Measurements from ENCODE around the gene CHSY1. TPM values are rescaled to one million over a fixed set of nuclear protein-coding genes. Genes with fewer than 3 reads are reported as not detected.
"Not testable (repeated sequence)": the region's sequence is repeated elsewhere in the genome, so short reads cannot be mapped to it uniquely, and the experiment has no call there.

CHSY1 gene
- polyA plus RNA-seq, 1 donor: 27.9 TPM

DNA sequence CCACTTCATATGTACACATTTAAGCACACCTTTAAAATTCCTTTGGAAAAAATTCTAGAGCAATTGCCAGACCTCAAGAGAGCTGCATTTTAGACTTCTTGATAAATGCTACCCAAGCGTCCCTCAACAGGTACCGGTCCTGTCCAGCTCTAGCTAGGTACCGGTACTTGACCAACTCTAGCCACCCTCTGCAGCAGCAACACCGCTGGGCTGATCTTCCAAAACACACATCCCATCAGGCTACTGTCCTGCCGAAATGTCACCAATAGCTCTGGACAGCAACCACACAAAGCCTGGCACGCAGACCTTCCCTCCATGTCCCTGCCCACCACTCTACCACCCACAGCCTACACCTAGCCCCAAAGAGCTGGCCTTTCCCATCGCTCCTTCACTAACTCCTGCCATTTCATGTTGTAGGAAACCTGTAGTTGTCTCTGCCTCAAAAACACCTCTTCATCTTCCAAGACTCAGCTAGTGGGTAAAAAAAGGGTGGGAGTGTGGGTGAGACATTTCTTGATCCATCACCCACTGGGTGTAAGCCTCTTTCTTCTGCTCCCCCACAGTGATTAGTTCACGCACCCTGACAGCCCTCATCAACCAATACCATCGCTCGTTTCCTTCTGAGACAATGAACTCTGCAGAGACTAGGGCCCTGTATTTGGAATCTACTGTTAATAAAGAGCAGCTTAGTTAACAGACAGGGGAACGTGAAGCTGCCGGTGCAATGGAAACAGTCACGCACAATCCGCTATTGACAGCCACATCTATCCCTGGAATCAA, 6.8 kb downstream of the CHSY1 start:
- no peak for DNase-seq (ENCODE audit: low read depth)

DNA sequence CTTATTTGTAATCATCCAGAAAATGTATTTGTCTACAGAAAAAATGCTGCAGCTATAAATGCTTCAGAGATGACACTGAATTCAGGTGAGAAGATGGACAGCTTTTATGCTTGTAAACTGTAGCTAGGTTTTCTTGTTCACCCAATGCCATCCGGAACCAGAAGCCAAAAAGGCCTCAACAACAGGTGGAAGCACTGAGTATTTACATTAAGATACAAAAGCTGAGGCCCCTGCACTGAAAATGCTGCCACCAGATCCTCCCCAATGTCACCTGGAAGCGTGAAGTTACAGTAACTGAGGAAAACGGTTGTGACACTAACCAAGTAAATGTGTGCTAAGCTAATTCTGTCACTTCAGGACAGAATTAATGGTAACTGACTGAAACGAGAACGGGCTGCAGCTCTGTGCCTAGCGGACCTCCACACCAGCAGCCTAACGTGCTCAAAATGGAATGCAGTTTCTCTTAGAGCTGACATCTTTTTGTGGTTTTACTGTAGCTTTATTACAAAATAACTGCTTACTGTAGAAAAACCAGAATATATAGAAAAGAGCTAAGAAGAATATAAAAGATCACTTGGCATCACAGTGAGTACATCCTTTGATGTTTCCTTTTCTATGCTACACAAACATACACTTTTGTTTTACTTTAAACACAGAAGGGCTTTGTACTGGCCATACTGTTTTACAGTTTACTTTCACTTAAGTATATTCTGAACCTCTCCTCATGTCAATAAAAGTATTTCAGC, 7.6 kb downstream of the CHSY1 start:
- no peak for DNase-seq (ENCODE audit: low read depth)

DNA sequence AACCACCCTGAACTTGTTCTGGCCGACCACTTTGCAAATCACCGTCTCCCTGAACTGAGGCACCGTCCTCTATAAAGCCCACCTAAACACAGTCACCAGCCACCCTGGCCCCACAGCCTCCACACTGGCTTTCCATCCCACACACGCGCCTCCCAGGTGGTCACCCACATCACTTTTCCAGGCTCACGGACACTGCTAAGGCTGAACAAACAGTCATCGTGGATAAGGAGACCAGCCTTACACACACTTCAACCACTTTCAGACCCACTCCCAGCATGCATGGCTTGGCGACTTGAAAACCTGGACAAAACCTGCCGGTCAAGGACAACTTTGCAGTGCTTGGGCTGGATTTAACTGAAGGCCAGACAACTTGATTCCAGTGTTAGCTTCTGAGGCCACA, 8.4 kb downstream of the CHSY1 start:
- DNase-seq (ENCODE audit: low read depth): no peak

DNA sequence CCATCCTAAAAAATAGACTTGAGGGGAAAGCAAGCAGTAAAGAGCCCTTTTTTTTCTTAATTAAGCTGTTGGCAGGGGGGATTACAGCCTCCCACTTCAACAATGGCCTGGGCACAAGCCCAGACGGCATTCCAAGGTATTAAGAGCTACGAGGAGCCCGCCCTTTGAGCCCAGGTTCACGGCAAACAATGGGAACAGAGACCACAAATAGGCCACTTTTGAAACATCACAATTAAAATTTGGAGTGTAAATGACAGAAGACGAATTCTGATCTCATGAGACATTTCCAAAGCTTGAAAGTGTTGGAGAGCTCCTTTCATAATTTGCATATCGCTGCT, 8.9 kb downstream of the CHSY1 start:
- no peak for DNase-seq (ENCODE audit: low read depth)

DNA sequence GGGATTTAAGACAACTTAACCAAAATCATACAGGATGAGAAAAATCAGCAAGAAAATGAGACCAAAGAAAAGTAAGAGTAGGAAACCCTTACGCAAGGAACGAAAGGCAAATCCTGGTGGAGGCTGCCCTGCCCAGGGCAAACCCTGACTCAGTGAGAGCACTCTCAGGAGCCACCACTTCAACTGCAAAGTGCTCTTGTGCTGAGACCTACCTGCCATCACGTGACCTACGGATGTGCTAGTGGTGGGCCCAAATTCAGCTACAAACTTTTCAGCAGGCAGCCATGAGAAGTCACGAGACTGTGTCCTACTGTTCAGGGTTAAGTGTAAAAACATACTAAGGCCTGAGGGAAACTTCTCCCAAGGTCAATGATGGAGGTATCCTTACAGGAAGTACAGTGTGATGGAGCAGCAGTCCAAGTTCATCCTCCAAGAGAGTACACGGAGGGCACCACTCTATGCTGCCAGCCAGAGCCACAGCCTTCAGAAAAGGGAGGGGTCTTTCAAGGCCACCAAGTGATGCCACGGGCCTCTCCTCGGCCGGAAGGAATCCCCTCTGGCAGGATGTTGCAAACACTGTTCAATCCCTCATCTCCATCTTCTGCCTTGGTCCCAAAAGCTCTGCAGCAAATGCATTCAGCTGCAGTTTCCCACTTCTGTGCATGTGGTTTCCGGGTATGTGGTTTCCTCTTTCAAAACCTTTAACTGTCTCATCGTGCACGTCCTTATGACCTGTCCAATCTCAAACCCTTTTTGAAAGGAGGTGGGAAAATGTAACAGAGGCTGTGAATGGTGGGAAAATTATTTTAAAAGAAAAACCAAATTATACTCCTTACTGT, 9.5 kb downstream of the CHSY1 start:
- no peak for DNase-seq (ENCODE audit: low read depth)

DNA sequence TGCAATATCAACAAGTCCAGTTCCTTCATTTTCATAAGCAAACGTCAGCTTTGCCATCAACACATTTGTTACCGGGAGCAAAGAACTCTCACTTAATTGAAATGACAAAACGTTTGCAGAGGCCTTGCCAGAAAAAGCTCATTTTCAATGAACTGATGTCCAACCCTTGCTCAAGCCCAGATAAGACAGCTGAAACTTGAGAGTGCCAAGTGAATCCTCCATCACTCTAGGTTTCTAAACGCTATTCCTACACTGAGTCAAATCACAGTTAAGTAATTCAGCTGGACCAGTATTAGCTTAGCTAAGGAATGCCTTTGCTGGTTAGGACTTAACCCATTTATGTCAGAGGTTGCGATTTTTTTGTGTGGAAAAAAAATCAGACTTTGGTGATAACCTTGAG, 11.5 kb downstream of the CHSY1 start:
- DNase-seq (ENCODE audit: low read depth): no peak

DNA sequence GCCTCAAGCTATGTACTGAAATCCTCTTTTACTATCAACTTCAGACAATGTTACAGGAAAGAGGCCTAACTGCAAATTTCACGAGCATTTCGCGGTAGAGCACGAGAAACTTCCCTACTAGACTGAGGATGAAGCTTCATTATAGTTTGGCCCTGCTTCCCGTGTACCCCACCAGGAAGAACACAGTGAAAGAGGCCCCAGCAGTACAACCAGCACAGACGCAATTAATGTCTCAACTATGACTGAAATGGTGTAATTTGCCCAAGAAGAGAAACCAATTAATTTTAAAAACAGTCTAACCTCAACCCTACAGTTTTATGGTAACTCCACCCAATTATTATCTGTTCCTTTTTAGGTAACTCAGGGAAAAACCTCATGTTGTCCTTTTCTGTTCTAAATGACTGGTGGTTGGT, 12.1 kb downstream of the CHSY1 start:
- DNase-seq (ENCODE audit: low read depth): no peak

DNA sequence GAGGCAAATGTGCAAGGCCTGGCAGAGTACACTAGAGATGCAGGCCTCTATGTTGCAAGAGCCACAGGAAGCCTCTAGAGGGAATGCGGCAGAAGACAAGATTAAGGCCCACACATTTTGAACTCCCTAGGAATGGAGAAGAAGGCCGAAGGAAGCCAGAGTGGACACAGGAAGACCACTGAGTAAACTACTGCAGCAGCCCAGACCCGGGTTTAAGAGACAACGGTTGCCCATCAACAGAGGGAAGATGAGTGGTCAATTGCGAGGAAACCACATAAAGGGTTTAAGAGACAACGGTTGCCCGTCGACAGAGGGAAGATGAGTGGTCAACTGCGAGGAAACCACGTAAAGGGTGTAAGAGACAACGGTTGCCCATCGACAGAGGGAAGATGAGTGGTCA, 14.6 kb downstream of the CHSY1 start:
- no peak for DNase-seq (ENCODE audit: low read depth)

DNA sequence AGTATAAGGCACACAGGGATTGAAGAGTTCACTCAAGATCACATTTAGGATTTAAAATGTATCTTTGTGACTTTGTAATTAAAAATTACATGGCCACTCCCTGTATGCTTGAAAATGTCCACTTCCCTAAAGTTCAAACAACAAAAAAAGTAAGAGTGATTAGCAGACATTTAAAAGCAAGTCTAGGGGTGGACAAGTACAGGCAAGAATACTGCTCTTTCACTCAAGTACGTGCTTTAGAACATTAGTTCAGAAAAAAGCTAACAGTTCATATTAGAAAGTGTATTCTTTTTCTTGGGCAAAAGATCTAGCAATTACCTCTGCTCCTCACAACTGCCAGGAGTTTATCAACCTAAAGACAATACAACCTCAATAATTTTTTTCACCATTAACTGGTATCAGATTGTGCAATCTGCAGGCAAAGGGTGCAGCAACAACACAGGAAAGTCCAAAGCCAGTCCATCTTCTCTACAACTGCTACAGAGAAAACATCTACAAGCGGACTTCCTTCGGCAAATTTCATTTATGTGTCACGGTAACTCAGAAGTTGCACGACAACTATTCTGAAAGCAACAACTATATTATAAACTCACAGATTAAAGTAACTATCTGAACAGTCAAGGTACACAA, 18.1 kb downstream of the CHSY1 start:
- DNase-seq (ENCODE audit: low read depth): no peak

DNA sequence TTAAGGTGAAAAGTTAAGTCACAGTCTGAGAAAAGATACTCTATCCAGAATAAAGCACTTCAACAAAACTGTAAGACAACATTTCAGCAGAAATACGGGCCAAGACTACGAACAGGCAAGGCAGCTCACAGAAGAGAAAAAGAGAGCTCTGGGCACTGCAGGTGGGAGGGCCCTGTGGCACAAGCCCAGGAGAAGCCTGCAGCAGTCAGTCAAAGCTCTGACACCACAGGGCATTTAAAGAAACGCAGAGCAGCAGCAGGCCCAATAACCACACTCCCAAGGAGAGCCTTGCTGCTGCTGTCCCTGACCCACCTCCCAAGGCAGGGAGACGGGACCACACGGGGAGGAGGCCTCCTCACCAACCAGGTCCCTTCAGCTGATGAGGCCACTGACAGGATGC, 19.2 kb downstream of the CHSY1 start:
- no peak for DNase-seq (ENCODE audit: low read depth)

DNA sequence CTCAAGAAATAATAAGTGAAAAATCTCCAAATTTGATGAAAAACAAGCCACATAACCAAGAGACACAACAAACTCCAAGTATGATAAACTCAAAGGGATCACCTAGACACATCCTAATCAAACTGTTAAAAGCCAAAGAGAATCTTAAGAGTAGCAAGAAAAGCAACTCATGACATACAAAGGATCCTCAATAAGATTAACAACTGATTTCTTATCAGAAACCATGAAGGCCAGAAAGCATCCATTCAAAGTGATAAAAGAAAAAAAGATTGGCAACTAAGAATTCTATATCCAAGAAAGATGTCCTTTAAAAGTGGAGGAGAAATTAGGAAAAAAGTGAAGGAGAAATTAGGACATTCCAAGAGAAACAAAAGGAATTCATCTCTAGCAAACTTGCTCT, 23.5 kb downstream of the CHSY1 start:
- DNase-seq (ENCODE audit: low read depth): no peak

DNA sequence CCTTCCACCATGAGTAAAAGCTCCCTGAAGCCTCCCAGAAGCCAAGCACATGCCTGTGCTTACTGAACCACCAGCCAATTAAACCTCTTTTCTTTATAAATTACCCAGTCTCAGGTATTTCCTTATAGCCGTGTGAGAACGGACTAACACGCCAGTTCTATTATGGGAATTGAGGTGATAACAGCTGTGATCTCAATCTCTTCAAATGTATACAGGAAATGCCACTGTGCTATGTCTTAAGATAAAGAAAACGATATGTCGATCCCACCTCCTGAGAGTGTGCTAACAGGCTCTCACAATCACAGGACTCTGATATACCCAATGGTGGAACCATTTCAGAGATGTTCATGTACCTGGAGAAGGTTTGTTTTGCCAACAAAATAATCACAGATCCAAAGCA, 26.2 kb downstream of the CHSY1 start:
- no peak for DNase-seq (ENCODE audit: low read depth)

DNA sequence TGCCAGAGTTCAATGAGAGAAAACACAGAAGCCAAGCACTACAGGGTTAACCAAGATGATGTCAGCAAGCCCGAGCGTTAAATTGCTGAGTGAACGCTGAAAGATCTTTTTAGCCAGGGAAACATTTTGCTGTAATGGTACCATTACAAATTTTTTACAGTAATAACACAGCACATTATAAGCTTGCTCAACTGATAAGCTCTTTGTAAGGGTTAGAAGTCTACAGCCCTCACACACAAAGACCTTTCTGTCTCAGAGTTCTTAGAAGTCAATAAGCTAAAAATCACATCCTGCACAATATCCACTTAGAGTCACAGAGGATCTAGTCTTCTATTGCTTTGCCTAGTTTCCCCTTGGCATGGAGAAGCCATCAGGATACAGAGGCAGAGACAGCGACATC, 29.9 kb downstream of the CHSY1 start:
- no peak for DNase-seq (ENCODE audit: low read depth)

DNA sequence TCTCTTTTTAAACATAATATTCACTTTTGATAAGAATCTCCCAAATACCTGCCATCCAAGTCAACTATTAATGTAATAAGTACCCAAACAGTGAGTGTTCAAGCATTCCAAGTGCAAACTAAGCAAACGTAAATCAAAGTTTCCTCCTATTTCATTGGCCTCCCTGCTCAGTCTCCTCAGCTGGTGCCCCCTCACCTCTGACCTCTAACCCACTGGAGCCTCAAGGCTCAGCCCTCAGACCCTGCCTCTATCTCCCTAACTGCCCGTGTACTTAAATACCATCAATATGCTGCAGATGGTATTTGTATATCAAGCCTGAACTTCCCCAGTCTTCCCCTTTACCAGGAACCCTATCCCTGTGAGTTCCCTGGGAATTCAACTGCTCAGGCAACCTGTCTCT, 31.8 kb downstream of the CHSY1 start:
- DNase-seq (ENCODE audit: low read depth): no peak

DNA sequence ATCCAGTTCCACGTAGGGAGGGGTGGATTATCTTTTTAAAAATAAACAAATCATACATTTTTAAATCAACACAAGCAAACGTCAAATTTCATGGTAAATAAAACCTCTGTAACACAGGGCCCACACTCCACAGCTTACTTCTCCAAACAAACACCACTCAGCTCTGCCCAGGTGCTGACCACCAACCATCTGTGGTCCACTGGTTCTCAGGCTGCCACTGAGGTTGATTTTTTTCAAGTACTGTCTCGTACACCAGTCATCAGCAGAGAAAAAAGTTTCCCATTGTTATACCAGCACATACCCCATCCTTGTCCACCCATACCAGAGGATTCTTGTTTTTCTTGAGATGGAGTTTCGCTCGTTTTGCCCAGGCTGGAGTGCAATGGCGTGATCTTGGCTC, 32.4 kb downstream of the CHSY1 start:
- DNase-seq (ENCODE audit: low read depth): no peak

DNA sequence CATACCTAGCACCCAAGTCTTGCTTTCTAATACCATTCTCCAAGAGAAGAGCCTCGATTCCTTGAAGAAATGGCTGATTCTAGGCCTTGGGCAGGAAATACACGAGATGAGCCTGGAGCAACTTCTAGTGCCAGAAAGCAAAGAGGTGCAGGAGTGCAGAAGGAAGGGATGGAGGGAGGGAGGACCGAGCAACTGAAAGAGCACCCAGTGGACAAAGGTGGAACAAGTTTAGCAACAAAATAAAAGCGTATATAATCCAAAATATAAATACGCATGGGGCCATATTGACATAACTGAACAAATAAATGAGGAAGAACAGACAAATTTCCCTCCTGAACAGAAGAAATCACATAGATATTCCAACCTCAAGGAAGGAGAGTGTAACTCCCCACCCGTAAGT, 34.4 kb downstream of the CHSY1 start:
- no peak for DNase-seq (ENCODE audit: low read depth)

DNA sequence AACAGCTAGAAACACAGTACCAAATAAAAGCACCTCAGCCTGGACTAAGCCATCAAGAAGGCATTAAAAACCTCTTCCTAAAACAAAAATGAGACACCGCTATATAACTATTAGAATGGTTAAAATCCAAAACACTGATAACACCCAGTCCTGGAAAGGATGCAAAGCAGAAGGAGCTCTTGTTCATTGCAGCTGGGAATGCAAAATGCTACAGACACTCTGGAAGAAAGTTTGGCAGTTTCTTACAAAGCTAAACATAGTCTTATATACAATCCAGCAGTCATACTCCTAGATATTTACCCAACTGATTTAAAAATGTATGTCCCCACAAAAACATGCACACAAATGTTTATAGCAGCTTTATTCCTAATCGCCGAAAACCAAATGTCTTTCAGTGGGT, 35.7 kb downstream of the CHSY1 start:
- no peak for DNase-seq (ENCODE audit: low read depth)

DNA sequence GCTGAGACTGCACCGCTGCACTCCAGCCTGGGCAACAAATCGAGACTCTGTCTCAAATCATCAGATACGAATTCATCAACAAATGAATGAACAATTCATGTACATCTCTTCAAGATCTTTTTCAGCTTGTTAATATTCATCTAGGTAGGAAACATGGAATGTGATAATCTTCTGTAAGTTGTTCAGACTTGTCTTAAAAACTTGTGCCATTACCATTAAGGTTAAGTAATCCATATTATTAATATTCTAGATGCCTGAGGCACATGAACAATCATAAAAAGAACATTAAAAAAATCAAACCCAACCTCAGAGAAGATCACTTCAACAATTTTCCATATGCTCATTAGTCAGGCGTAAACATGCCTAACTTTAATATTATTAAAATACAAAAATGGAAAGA, 36.2 kb downstream of the CHSY1 start:
- no peak for DNase-seq (ENCODE audit: low read depth)

DNA sequence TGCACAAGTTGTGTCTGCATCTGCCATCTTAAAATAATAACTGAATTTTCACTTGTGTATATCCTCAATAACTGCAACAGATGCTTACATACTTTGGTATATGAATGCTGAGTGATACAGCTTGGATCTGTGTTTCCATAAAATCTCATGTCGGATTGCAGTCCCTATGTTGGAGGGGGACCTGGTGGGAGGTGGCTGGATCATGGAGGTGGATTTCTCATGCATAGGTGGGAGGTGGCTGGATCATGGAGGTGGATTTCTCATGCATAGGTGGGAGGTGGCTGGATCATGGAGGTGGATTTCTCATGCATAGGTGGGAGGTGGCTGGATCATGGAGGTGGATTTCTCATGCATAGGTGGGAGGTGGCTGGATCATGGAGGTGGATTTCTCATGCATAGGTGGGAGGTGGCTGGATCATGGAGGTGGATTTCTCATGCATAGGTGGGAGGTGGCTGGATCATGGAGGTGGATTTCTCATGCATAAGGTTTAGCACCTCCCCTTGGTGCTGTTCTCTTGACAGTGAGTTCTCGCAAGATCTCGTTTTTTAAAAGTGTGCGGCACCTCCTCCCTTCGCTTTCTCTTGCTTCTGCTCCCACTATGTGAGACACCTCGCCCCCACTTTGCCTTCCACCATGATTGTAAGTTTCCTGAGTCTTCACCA, 37.3 kb downstream of the CHSY1 start:
- DNase-seq (ENCODE audit: low read depth): not testable (repeated sequence)

DNA sequence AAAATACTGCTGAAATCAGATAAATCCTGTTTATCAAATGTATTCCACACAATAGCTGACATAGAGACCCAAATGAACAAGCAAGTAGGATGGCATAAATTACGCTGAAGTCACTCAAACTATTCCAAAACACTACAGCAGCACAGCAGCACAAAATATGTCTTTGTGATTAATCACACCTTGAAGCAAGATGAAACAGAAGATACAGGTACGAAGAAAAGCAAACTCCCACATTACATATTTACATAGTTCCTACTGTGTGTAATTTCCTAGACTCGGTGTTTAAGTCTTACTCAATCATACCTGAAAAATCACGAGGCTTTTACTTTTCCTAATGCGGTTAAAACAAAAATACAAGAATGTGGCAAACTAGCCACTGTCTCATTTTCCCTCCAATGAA, 38.3 kb downstream of the CHSY1 start:
- DNase-seq (ENCODE audit: low read depth): no peak

DNA sequence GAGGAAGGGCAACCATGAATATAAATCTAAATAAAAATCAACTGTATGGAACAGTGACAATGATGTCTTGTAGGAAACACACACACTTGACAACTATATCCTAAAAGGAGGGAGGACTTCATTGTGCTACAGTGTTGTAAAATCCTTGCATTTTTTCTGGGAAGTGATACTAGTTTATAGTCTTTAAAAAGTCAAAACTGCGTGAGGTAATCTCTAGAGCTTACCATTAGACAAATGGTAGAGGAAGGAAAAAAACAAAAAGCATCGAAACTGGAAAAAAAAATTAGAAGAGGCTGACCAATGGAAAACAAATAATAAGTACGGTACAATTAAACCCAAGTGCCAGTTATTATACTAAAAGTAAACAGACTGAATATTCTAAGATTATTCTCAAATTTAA, 38.7 kb downstream of the CHSY1 start:
- DNase-seq (ENCODE audit: low read depth): no peak

DNA sequence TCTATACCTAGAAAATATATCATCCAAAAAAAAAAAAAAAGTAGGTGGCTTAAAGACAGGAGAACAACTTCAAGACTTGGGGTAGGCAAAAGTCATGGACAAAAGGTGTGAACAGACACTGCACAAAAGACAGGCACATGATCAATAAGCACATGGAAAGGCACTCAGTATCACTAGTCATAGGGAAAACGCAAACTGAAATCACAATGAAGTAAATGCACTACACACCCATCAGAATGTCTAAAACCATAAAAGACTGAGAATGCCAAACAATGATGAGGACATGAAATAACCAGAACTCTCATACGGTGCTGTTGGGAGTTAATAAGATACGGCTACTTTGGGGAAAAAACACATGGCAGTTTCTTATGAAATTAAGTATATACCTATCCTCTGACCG, 40.0 kb downstream of the CHSY1 start:
- no peak for DNase-seq (ENCODE audit: low read depth)

All from forelimb muscle (tissue), 1 donor.